HepG2 (cell line): Measurements from ENCODE around the gene CTLA4.

Source experiments
- ARNT ChIP-seq: fragments of 450-650 bp; IDR thresholded peaks from 2 replicates; pipeline ENCODE4 v1.6.1; 2017
- BHLHE40 ChIP-seq: IDR thresholded peaks from 2 replicates; pipeline ENCODE4 v1.6.1; 2011; ENCODE audit warnings: low read length, improper control_type of control experiment
- EZH2 ChIP-seq: conservative IDR thresholded peaks from 2 replicates; pipeline ENCODE4 v1.6.1; 2012; ENCODE audit warnings: mild to moderate bottlenecking, low read depth, low read length, moderate library complexity
- HNF4G ChIP-seq, 2 experiments: sonication (generic) in 1 of 2; formaldehyde crosslinking in 1 of 2; IDR thresholded peaks; 2 replicates each; pipeline versions ENCODE4 v1.4.0 to v1.6.1; 2011 to 2020; ENCODE audit warnings: borderline replicate concordance in 2 of 2, low read depth in 2 of 2, mild to moderate bottlenecking in 2 of 2, low read length in 1 of 2, missing genetic modification reagents in 1 of 2, moderate library complexity in 1 of 2
- JDP2 ChIP-seq: sonication (generic); formaldehyde crosslinking; IDR thresholded peaks from 2 replicates; pipeline ENCODE4 v1.8.1; 2022; ENCODE audit warnings: missing genetic modification reagents, borderline replicate concordance
- MYC ChIP-seq: sonication (generic); formaldehyde crosslinking; IDR thresholded peaks from 2 replicates; pipeline ENCODE4 v1.9.0; 2021; ENCODE audit warnings: missing genetic modification reagents, borderline replicate concordance
- TF ChIP-seq, protein P1 (sequence below): sonication (generic); formaldehyde crosslinking; IDR thresholded peaks from 2 replicates; pipeline ENCODE4 v1.5.0; 2020; ENCODE audit warnings: mild to moderate bottlenecking, missing genetic modification reagents, moderate library complexity
- TF ChIP-seq, protein P2 (sequence below): sonication (generic); formaldehyde crosslinking; IDR thresholded peaks from 2 replicates; pipeline ENCODE4 v1.8.1; 2023; ENCODE audit warnings: mild to moderate bottlenecking, inconsistent platforms, moderate library complexity, missing genetic modification reagents, borderline replicate concordance

DNA sequence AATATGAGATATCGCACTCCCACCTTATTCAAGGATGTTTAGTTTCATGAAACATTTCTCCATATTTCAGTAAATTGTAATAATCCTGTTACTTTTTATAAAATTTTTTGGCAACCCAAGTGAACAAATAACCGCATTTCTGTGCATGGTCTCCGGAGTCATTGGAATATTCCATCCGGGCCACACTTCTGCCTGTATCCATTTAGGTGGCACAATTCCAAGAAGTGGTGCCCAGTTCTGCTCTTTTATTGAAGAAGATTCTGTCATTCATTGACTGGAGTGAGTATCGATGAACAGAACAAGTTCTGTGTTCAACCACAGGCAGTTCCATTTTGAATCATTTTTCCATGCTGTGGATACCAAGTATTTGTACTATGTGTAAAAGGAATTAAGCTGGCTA lies 42.4 kb downstream of the CTLA4 start:
- TF ChIP-seq ARNT (no peak), MYC (CRISPR knock-in tag) (no peak), HNF4G (IDR thresholded peaks at IDR 0.05; ENCODE audit: borderline replicate concordance, low read depth, low read length) (no peak), HNF4G (CRISPR knock-in tag; IDR thresholded peaks at IDR 0.05; ENCODE audit: borderline replicate concordance, low read depth) (no peak), JDP2 (CRISPR knock-in tag) (no peak), EZH2 (no peak), BHLHE40 (no peak)
- TF ChIP-seq, protein P1, sequence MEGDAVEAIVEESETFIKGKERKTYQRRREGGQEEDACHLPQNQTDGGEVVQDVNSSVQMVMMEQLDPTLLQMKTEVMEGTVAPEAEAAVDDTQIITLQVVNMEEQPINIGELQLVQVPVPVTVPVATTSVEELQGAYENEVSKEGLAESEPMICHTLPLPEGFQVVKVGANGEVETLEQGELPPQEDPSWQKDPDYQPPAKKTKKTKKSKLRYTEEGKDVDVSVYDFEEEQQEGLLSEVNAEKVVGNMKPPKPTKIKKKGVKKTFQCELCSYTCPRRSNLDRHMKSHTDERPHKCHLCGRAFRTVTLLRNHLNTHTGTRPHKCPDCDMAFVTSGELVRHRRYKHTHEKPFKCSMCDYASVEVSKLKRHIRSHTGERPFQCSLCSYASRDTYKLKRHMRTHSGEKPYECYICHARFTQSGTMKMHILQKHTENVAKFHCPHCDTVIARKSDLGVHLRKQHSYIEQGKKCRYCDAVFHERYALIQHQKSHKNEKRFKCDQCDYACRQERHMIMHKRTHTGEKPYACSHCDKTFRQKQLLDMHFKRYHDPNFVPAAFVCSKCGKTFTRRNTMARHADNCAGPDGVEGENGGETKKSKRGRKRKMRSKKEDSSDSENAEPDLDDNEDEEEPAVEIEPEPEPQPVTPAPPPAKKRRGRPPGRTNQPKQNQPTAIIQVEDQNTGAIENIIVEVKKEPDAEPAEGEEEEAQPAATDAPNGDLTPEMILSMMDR (CRISPR knock-in tag) = no peak
- TF ChIP-seq, protein P2, sequence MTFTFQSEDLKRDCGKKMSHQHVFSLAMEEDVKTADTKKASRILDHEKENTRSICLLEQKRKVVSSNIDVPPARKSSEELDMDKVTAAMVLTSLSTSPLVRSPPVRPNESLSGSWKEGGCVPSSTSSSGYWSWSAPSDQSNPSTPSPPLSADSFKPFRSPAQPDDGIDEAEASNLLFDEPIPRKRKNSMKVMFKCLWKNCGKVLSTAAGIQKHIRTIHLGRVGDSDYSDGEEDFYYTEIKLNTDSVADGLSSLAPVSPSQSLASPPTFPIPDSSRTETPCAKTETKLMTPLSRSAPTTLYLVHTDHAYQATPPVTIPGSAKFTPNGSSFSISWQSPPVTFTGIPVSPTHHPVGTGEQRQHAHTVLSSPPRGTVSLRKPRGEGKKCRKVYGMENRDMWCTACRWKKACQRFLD (CRISPR knock-in tag) = no peak
